ENCODE data around the gene AKR1E2.
A peak's percentile ranks its signal among the peaks of the same experiment; 100 is the strongest.

Gene AKR1E2

GRCh38 chr10:4849555-4850242 is 23.7 kb downstream of the AKR1E2 start:
- H3K4me1 ChIP-seq (ENCODE audit: control insufficient read depth, insufficient read depth, low read length, poor library complexity, severe bottlenecking), result peaks cover 3% of the 10 kb centered on the region
- no peak overlapping the region for H3K27ac ChIP-seq (ENCODE audit: insufficient read depth, low read length, poor library complexity, severe bottlenecking)
- no peaks in the 10 kb centered on the region for H3K9me3 ChIP-seq (ENCODE audit: control insufficient read depth, low read length)
- no peaks in the 10 kb centered on the region for H3K27me3 ChIP-seq (replicated peaks; ENCODE audit: control insufficient read depth, insufficient read depth, low read length, poor library complexity, severe bottlenecking)
- no peak overlapping the region for H3K4me3 ChIP-seq (ENCODE audit: insufficient read depth, low read depth, low read length, poor library complexity, severe bottlenecking)
- DNase-seq, result peak; percentile 65 to 78 (median 69)
- no peaks in the 10 kb centered on the region for H3K36me3 ChIP-seq (ENCODE audit: control insufficient read depth, insufficient read depth, low read length)

GRCh38 chr10:4850397-4850796 is 24.4 kb downstream of the AKR1E2 start:
- Histone ChIP-seq H3K36me3 (ENCODE audit: control insufficient read depth, insufficient read depth, low read length) (no peaks in the 10 kb centered on the region), H3K9me3 (ENCODE audit: control insufficient read depth, low read length) (no peaks in the 10 kb centered on the region), H3K27me3 (replicated peaks; ENCODE audit: control insufficient read depth, insufficient read depth, low read length, poor library complexity, severe bottlenecking) (no peaks in the 10 kb centered on the region), H3K4me3 (ENCODE audit: insufficient read depth, low read depth, low read length, poor library complexity, severe bottlenecking) (no peak overlapping the region), H3K27ac (ENCODE audit: insufficient read depth, low read length, poor library complexity, severe bottlenecking) (no peak overlapping the region), H3K4me1 (ENCODE audit: control insufficient read depth, insufficient read depth, low read length, poor library complexity, severe bottlenecking) (peaks cover 3% of the 10 kb centered on the region)
- no peak for DNase-seq

- no peak for DNase-seq
- Histone ChIP-seq H3K4me1 (ENCODE audit: control insufficient read depth, insufficient read depth, low read length, poor library complexity, severe bottlenecking) (peaks cover 3% of the 10 kb centered on the region), H3K36me3 (ENCODE audit: control insufficient read depth, insufficient read depth, low read length) (no peaks in the 10 kb centered on the region), H3K9me3 (ENCODE audit: control insufficient read depth, low read length) (no peaks in the 10 kb centered on the region), H3K27ac (ENCODE audit: insufficient read depth, low read length, poor library complexity, severe bottlenecking) (no peak overlapping the region), H3K27me3 (replicated peaks; ENCODE audit: control insufficient read depth, insufficient read depth, low read length, poor library complexity, severe bottlenecking) (no peaks in the 10 kb centered on the region), H3K4me3 (ENCODE audit: insufficient read depth, low read depth, low read length, poor library complexity, severe bottlenecking) (no peak overlapping the region)
Observed at GRCh38 chr10:4851176-4851575, 25.2 kb downstream of the AKR1E2 start.

GRCh38 chr10:4851846-4852245 is 25.8 kb downstream of the AKR1E2 start:
- no peak overlapping the region for H3K27ac ChIP-seq (ENCODE audit: insufficient read depth, low read length, poor library complexity, severe bottlenecking)

GRCh38 chr10:4865945-4866661 is 40.1 kb downstream of the AKR1E2 start:
- no peak for DNase-seq

More at GRCh38 chr10:4851846-4852245, 25.8 kb downstream of the AKR1E2 start:
- no peak overlapping the region for H3K4me3 ChIP-seq (ENCODE audit: insufficient read depth, low read depth, low read length, poor library complexity, severe bottlenecking)
- no peaks in the 10 kb centered on the region for H3K36me3 ChIP-seq (ENCODE audit: control insufficient read depth, insufficient read depth, low read length)
- H3K27me3 ChIP-seq (replicated peaks; ENCODE audit: control insufficient read depth, insufficient read depth, low read length, poor library complexity, severe bottlenecking), result no peaks in the 10 kb centered on the region
- H3K4me1 ChIP-seq (ENCODE audit: control insufficient read depth, insufficient read depth, low read length, poor library complexity, severe bottlenecking), result peaks cover 3% of the 10 kb centered on the region
- no peaks in the 10 kb centered on the region for H3K9me3 ChIP-seq (ENCODE audit: control insufficient read depth, low read length)
- DNase-seq, result no peak

GRCh38 chr10:4867109-4867519 is 41.1 kb downstream of the AKR1E2 start:
- Histone ChIP-seq H3K36me3 (ENCODE audit: control insufficient read depth, insufficient read depth, low read length) (no peaks in the 10 kb centered on the region), H3K27me3 (replicated peaks; ENCODE audit: control insufficient read depth, insufficient read depth, low read length, poor library complexity, severe bottlenecking) (no peaks in the 10 kb centered on the region), H3K27ac (ENCODE audit: insufficient read depth, low read length, poor library complexity, severe bottlenecking) (no peak overlapping the region), H3K4me3 (ENCODE audit: insufficient read depth, low read depth, low read length, poor library complexity, severe bottlenecking) (no peak overlapping the region), H3K4me1 (ENCODE audit: control insufficient read depth, insufficient read depth, low read length, poor library complexity, severe bottlenecking) (no peaks in the 10 kb centered on the region), H3K9me3 (ENCODE audit: control insufficient read depth, low read length) (no peaks in the 10 kb centered on the region)
- DNase-seq, result no peak

More at GRCh38 chr10:4865945-4866661, 40.1 kb downstream of the AKR1E2 start:
- Histone ChIP-seq H3K9me3 (ENCODE audit: control insufficient read depth, low read length) (no peaks in the 10 kb centered on the region), H3K27ac (ENCODE audit: insufficient read depth, low read length, poor library complexity, severe bottlenecking) (no peak overlapping the region), H3K4me1 (ENCODE audit: control insufficient read depth, insufficient read depth, low read length, poor library complexity, severe bottlenecking) (no peaks in the 10 kb centered on the region), H3K36me3 (ENCODE audit: control insufficient read depth, insufficient read depth, low read length) (no peaks in the 10 kb centered on the region), H3K4me3 (ENCODE audit: insufficient read depth, low read depth, low read length, poor library complexity, severe bottlenecking) (no peak overlapping the region), H3K27me3 (replicated peaks; ENCODE audit: control insufficient read depth, insufficient read depth, low read length, poor library complexity, severe bottlenecking) (no peaks in the 10 kb centered on the region)

GRCh38 chr10:4867520-4868356 is 41.7 kb downstream of the AKR1E2 start:
- Histone ChIP-seq H3K4me1 (ENCODE audit: control insufficient read depth, insufficient read depth, low read length, poor library complexity, severe bottlenecking) (no peaks in the 10 kb centered on the region), H3K27me3 (replicated peaks; ENCODE audit: control insufficient read depth, insufficient read depth, low read length, poor library complexity, severe bottlenecking) (no peaks in the 10 kb centered on the region), H3K36me3 (ENCODE audit: control insufficient read depth, insufficient read depth, low read length) (no peaks in the 10 kb centered on the region), H3K9me3 (ENCODE audit: control insufficient read depth, low read length) (no peaks in the 10 kb centered on the region), H3K4me3 (ENCODE audit: insufficient read depth, low read depth, low read length, poor library complexity, severe bottlenecking) (no peak overlapping the region), H3K27ac (ENCODE audit: insufficient read depth, low read length, poor library complexity, severe bottlenecking) (no peak overlapping the region)
- DNase-seq, result no peak

- Histone ChIP-seq H3K36me3 (ENCODE audit: control insufficient read depth, insufficient read depth, low read length) (no peaks in the 10 kb centered on the region), H3K27ac (ENCODE audit: insufficient read depth, low read length, poor library complexity, severe bottlenecking) (no peak overlapping the region), H3K4me3 (ENCODE audit: insufficient read depth, low read depth, low read length, poor library complexity, severe bottlenecking) (no peak overlapping the region), H3K27me3 (replicated peaks; ENCODE audit: control insufficient read depth, insufficient read depth, low read length, poor library complexity, severe bottlenecking) (no peaks in the 10 kb centered on the region), H3K9me3 (ENCODE audit: control insufficient read depth, low read length) (no peaks in the 10 kb centered on the region), H3K4me1 (ENCODE audit: control insufficient read depth, insufficient read depth, low read length, poor library complexity, severe bottlenecking) (no peaks in the 10 kb centered on the region)
- no peak for DNase-seq
Observed at GRCh38 chr10:4868357-4868657, 42.3 kb downstream of the AKR1E2 start.

- Histone ChIP-seq H3K27ac (ENCODE audit: insufficient read depth, low read length, poor library complexity, severe bottlenecking) (no peak overlapping the region), H3K27me3 (replicated peaks; ENCODE audit: control insufficient read depth, insufficient read depth, low read length, poor library complexity, severe bottlenecking) (no peaks in the 10 kb centered on the region), H3K4me1 (ENCODE audit: control insufficient read depth, insufficient read depth, low read length, poor library complexity, severe bottlenecking) (no peaks in the 10 kb centered on the region), H3K36me3 (ENCODE audit: control insufficient read depth, insufficient read depth, low read length) (no peaks in the 10 kb centered on the region), H3K4me3 (ENCODE audit: insufficient read depth, low read depth, low read length, poor library complexity, severe bottlenecking) (no peak overlapping the region), H3K9me3 (ENCODE audit: control insufficient read depth, low read length) (no peaks in the 10 kb centered on the region)
- DNase-seq, result no peak
Observed at GRCh38 chr10:4882704-4883078, 56.7 kb downstream of the AKR1E2 start.

All from effector memory CD4-positive, alpha-beta T cell (primary cell).